Measurements from ENCODE around the gene RAB18. TPM values are rescaled to one million over a fixed set of nuclear protein-coding genes. Genes with fewer than 3 reads are reported as not detected.

Gene RAB18
- total and polyA plus RNA-seq, 2 donors (not counting 1 experiment from before 2014, with no cell fraction given) = 8.4 to 60.5 TPM

DNA sequence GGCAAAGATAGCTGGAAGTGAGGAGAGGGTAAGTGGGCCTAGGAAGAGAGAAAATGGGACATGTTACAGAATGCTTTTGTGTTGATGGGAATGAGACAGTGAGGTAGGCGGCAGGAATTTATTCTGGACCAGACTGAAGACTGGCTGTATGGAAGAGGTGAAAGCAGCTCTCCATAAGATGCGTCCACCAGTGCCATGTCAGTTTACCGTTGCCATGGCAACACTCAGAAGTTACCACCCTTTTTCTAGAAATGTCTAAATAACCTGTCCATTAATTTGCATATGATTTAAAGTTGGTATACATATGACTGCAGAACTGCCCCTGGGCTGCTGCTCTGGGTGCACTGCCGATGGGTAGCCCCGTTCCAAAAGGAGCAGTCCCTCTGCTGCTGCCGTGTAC lies 46.7 kb downstream of the RAB18 start:
- Histone ChIP-seq H3K79me2 (ENCODE audit: control insufficient read depth, insufficient read depth, low read length) (no peaks in the 10 kb centered on the region), H3K27ac (ENCODE audit: low read length in 2 of 2) (no peak overlapping the region), H4K20me1 (ENCODE audit: control insufficient read depth, insufficient read depth, low read length, poor library complexity, severe bottlenecking) (no peaks in the 10 kb centered on the region), H3K4me3 (ENCODE audit: control extremely low read depth in 1 of 5, extremely low read depth in 1 of 5, insufficient read depth in 1 of 5, low read depth in 2 of 5, low read length in 4 of 5) (no peak overlapping the region), H3K9me3 (ENCODE audit: control extremely low read depth in 1 of 3, control insufficient read depth in 2 of 3, insufficient read depth in 1 of 3, low read length in 2 of 3) (no peaks in the 10 kb centered on the region), H3K9ac (ENCODE audit: low read length) (no peak overlapping the region), H3K4me1 (ENCODE audit: control insufficient read depth in 2 of 2, insufficient read depth in 2 of 2, low read length in 2 of 2) (no peaks in the 10 kb centered on the region), H3K36me3 (replicated peaks in 1 of 2; ENCODE audit: control extremely low read depth in 1 of 2, control insufficient read depth in 1 of 2, extremely low read depth in 1 of 2, insufficient read depth in 2 of 2, low read length in 1 of 2) (no peaks in the 10 kb centered on the region), H2AFZ (ENCODE audit: insufficient read depth, low read depth, low read length, poor library complexity, severe bottlenecking) (no peak overlapping the region), H3K27me3 (replicated peaks in 1 of 4; ENCODE audit: control extremely low read depth in 1 of 4, control insufficient read depth in 3 of 4, insufficient read depth in 4 of 4, low read length in 3 of 4) (no peaks in the 10 kb centered on the region), H3K4me2 (replicated peaks; ENCODE audit: low read depth, low read length, poor library complexity, severe bottlenecking) (no peak overlapping the region)
- H3K27me3 Mint-ChIP-seq = no peaks in the 10 kb centered on the region
- CTCF ChIA-PET = no interaction called here
- intact Hi-C loops (cut with micrococcal nuclease) = no loop called here
- H3K27ac Mint-ChIP-seq = no peak overlapping the region
- H3K4me1 Mint-ChIP-seq = no peaks in the 10 kb centered on the region
- no peaks in the 10 kb centered on the region for H3K9me3 Mint-ChIP-seq (ENCODE audit: insufficient read depth)
- TF ChIP-seq, protein P1, sequence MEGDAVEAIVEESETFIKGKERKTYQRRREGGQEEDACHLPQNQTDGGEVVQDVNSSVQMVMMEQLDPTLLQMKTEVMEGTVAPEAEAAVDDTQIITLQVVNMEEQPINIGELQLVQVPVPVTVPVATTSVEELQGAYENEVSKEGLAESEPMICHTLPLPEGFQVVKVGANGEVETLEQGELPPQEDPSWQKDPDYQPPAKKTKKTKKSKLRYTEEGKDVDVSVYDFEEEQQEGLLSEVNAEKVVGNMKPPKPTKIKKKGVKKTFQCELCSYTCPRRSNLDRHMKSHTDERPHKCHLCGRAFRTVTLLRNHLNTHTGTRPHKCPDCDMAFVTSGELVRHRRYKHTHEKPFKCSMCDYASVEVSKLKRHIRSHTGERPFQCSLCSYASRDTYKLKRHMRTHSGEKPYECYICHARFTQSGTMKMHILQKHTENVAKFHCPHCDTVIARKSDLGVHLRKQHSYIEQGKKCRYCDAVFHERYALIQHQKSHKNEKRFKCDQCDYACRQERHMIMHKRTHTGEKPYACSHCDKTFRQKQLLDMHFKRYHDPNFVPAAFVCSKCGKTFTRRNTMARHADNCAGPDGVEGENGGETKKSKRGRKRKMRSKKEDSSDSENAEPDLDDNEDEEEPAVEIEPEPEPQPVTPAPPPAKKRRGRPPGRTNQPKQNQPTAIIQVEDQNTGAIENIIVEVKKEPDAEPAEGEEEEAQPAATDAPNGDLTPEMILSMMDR (IDR thresholded peaks at IDR 0.05) = no peak
- no peak for TF ChIP-seq EZH2 (IDR thresholded peaks at IDR 0.05; ENCODE audit: borderline replicate concordance, insufficient read depth, low read depth, low read length, poor library complexity, severe bottlenecking)
- POLR2A ChIA-PET = no interaction called here
- no peak overlapping the region for H3K4me3 Mint-ChIP-seq
- DNase-seq (no peak), ATAC-seq (ENCODE audit: low read depth) (no peak)
- 67% methylated on average over 3 of the region's 6 CpGs for WGBS (ENCODE audit: insufficient coverage)

DNA sequence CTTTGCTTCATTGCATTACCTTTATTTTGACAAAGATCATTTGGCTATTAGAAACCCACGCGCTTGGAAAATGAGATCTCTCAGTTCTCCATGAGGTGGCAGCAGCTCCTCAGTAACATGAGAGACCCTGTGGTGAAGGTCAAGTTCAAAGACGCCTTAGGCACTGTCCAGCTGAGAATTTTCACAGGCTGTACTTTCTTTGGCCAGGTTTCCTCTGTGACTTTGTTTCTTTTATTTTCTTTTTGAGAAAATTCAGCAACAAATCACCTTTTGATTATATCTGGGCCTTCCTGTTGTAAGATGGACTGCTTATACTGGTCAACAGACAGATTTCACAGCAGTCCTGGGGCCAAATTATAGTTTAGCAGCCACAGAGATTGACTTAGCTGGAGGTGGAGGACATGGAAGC lies 54.5 kb downstream of the RAB18 start:
- Histone ChIP-seq H3K4me2 (replicated peaks; ENCODE audit: low read depth, low read length, poor library complexity, severe bottlenecking) (no peak overlapping the region), H3K36me3 (replicated peaks in 1 of 2; ENCODE audit: control extremely low read depth in 1 of 2, control insufficient read depth in 1 of 2, extremely low read depth in 1 of 2, insufficient read depth in 2 of 2, low read length in 1 of 2) (no peaks in the 10 kb centered on the region), H3K27me3 (replicated peaks in 1 of 4; ENCODE audit: control extremely low read depth in 1 of 4, control insufficient read depth in 3 of 4, insufficient read depth in 4 of 4, low read length in 3 of 4) (peaks cover 0 to 3% (median 0%) of the 10 kb centered on the region in 4 experiments), H4K20me1 (ENCODE audit: control insufficient read depth, insufficient read depth, low read length, poor library complexity, severe bottlenecking) (no peaks in the 10 kb centered on the region), H2AFZ (ENCODE audit: insufficient read depth, low read depth, low read length, poor library complexity, severe bottlenecking) (no peak overlapping the region), H3K9ac (ENCODE audit: low read length) (no peak overlapping the region), H3K4me1 (ENCODE audit: control insufficient read depth in 2 of 2, insufficient read depth in 2 of 2, low read length in 2 of 2) (no peaks in the 10 kb centered on the region), H3K4me3 (ENCODE audit: control extremely low read depth in 1 of 5, extremely low read depth in 1 of 5, insufficient read depth in 1 of 5, low read depth in 2 of 5, low read length in 4 of 5) (no peak overlapping the region), H3K27ac (ENCODE audit: low read length in 2 of 2) (no peak overlapping the region), H3K79me2 (ENCODE audit: control insufficient read depth, insufficient read depth, low read length) (no peaks in the 10 kb centered on the region), H3K9me3 (ENCODE audit: control extremely low read depth in 1 of 3, control insufficient read depth in 2 of 3, insufficient read depth in 1 of 3, low read length in 2 of 3) (no peaks in the 10 kb centered on the region)
- Mint-ChIP-seq H3K27ac (no peak overlapping the region), H3K9me3 (ENCODE audit: insufficient read depth) (no peaks in the 10 kb centered on the region), H3K4me1 (no peaks in the 10 kb centered on the region), H3K4me3 (no peak overlapping the region), H3K27me3 (peaks cover 13% of the 10 kb centered on the region)
- TF ChIP-seq EZH2 (IDR thresholded peaks at IDR 0.05; ENCODE audit: borderline replicate concordance, insufficient read depth, low read depth, low read length, poor library complexity, severe bottlenecking) = no peak
- TF ChIP-seq, protein P1 (IDR thresholded peaks at IDR 0.05) = peak; percentile 48
- DNase-seq = peak; percentile 28
- ChIA-PET CTCF (interaction anchor here (0.9 to 1.3 kb wide), 2 partner anchors 683 to 823 kb away, joined by 3 read pairs; no protein-coding TSS in a partner anchor), POLR2A (no interaction called here)
- ATAC-seq (ENCODE audit: low read depth) = no peak
- WGBS (ENCODE audit: insufficient coverage) = 4% methylated on average over 3 of the region's 3 CpGs
- intact Hi-C loops (cut with micrococcal nuclease) = loop anchor here (2.0 to 5.0 kb wide), 4 partner anchors 98 to 824 kb away; no protein-coding TSS in a partner anchor

Data from B cell (primary cell).